Measurements from ENCODE around the gene PTPRE.
A peak's percentile ranks its signal among the peaks of the same experiment; 100 is the strongest.

PTPRE gene

DNA sequence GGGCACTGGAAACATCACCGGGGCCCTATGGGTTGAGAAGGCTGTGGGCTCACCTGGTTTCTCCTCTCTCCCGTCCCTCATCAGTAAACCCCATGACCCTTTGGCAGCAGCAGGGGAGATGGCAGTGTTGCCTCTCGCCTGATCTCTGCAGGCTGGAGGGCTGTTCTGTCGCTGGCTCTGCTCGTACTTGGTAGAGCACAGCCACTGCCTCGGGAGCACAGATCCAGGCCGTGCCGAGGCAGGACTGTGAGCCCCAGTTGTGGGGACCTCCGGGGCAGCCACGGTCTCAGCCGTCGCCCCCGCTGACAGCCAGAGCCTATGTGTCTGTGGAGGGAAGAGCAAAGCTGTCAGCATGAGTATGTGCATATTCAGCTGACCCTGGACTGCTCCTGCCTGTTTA is 94.9 kb downstream of the PTPRE start:
- H3K27ac ChIP-seq (ENCODE audit: extremely low read depth, low read depth, low read length): no peak overlapping the region
- H3K4me1 ChIP-seq (ENCODE audit: control insufficient read depth, insufficient read depth, low read length): no peaks in the 10 kb centered on the region
- H3K9me3 ChIP-seq (ENCODE audit: control insufficient read depth, insufficient read depth, low read depth, low read length): no peaks in the 10 kb centered on the region
- TF ChIP-seq ZNF488 (tag by site-specific recombination; IDR thresholded peaks at IDR 0.05): no peak
- TF ChIP-seq, protein P1, sequence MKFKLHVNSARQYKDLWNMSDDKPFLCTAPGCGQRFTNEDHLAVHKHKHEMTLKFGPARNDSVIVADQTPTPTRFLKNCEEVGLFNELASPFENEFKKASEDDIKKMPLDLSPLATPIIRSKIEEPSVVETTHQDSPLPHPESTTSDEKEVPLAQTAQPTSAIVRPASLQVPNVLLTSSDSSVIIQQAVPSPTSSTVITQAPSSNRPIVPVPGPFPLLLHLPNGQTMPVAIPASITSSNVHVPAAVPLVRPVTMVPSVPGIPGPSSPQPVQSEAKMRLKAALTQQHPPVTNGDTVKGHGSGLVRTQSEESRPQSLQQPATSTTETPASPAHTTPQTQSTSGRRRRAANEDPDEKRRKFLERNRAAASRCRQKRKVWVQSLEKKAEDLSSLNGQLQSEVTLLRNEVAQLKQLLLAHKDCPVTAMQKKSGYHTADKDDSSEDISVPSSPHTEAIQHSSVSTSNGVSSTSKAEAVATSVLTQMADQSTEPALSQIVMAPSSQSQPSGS (tag by site-specific recombination; IDR thresholded peaks at IDR 0.05; ENCODE audit: low read depth): no peak
- ChIA-PET CTCF (interaction anchor here (1.2 kb wide), 1 partner anchor 9 kb away, joined by 5 read pairs; no protein-coding TSS in a partner anchor), POLR2A (no interaction called here)
- no peaks in the 10 kb centered on the region for H3K36me3 ChIP-seq (ENCODE audit: control insufficient read depth in 2 of 2, insufficient read depth in 1 of 2, low read length in 2 of 2)
- H3K4me3 ChIP-seq (ENCODE audit: low read depth, low read length): no peak overlapping the region

DNA sequence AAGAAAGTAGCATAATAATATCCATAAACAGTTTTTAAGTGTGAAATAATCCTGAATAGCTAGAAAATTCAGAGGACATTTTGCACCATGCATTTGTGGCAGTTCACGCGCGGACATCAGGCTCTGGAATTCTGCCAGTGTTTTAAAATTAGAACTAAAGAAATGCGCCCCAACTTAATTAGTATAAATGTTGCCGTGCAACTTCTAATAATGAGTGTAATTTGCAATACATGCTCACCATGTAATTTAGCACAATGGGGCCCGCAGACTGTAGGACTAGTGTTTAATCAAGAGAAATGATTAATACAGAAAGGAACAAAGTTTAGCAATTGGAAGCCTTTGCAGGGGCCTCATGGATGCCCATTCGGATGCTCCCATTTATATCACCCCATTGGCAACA is 96.6 kb downstream of the PTPRE start:
- TF ChIP-seq HOXD13 (CRISPR knock-in tag; IDR thresholded peaks at IDR 0.05; ENCODE audit: borderline replicate concordance): no peak
- POLR2A ChIA-PET: no interaction called here
- Histone ChIP-seq H3K4me3 (ENCODE audit: low read depth, low read length) (no peak overlapping the region), H3K27ac (ENCODE audit: extremely low read depth, low read depth, low read length) (no peak overlapping the region), H3K4me1 (ENCODE audit: control insufficient read depth, insufficient read depth, low read length) (no peaks in the 10 kb centered on the region), H3K9me3 (ENCODE audit: control insufficient read depth, insufficient read depth, low read depth, low read length) (no peaks in the 10 kb centered on the region), H3K36me3 (ENCODE audit: control insufficient read depth in 2 of 2, insufficient read depth in 1 of 2, low read length in 2 of 2) (no peaks in the 10 kb centered on the region)
- CTCF ChIA-PET: no interaction called here

GRCh38 chr10:128005858-128006257 is 99.0 kb downstream of the PTPRE start:
- H3K36me3 ChIP-seq (ENCODE audit: control insufficient read depth in 2 of 2, insufficient read depth in 1 of 2, low read length in 2 of 2): no peaks in the 10 kb centered on the region
- H3K27ac ChIP-seq (ENCODE audit: extremely low read depth, low read depth, low read length): no peak overlapping the region
- no peaks in the 10 kb centered on the region for H3K4me1 ChIP-seq (ENCODE audit: control insufficient read depth, insufficient read depth, low read length)
- POLR2A ChIA-PET: no interaction called here
- H3K9me3 ChIP-seq (ENCODE audit: control insufficient read depth, insufficient read depth, low read depth, low read length): no peaks in the 10 kb centered on the region
- no peak for TF ChIP-seq ZSCAN4 (tag by site-specific recombination; IDR thresholded peaks at IDR 0.05)
- TF ChIP-seq, protein P1 (tag by site-specific recombination; IDR thresholded peaks at IDR 0.05; ENCODE audit: low read depth): peak; percentile 54; the same call in 1 of the 2 replicates
- H3K4me3 ChIP-seq (ENCODE audit: low read depth, low read length): no peak overlapping the region
- CTCF ChIA-PET: no interaction called here

GRCh38 chr10:128007056-128007455 is 100.2 kb downstream of the PTPRE start:
- Histone ChIP-seq H3K4me3 (ENCODE audit: low read depth, low read length) (no peak overlapping the region), H3K9me3 (ENCODE audit: control insufficient read depth, insufficient read depth, low read depth, low read length) (no peaks in the 10 kb centered on the region), H3K36me3 (ENCODE audit: control insufficient read depth in 2 of 2, insufficient read depth in 1 of 2, low read length in 2 of 2) (no peaks in the 10 kb centered on the region), H3K27ac (ENCODE audit: extremely low read depth, low read depth, low read length) (no peak overlapping the region), H3K4me1 (ENCODE audit: control insufficient read depth, insufficient read depth, low read length) (no peaks in the 10 kb centered on the region)
- POLR2A ChIA-PET: no interaction called here
- CTCF ChIA-PET: interaction anchor here (1.1 to 1.5 kb wide), 2 partner anchors 27 to 100 kb away, joined by 4 to 14 read pairs; partner anchors contain the start of gene PTPRE
- no peak for TF ChIP-seq ZNF791 (tag by site-specific recombination; IDR thresholded peaks at IDR 0.05)
- no peak for TF ChIP-seq ZNF544 (tag by site-specific recombination; IDR thresholded peaks at IDR 0.05)
- no peak for TF ChIP-seq ZIC2 (tag by site-specific recombination; IDR thresholded peaks at IDR 0.05)
- TF ChIP-seq ZBTB20 (tag by site-specific recombination; IDR thresholded peaks at IDR 0.05): no peak
- no peak for TF ChIP-seq REPIN1 (tag by site-specific recombination; IDR thresholded peaks at IDR 0.05; ENCODE audit: low read depth)
- no peak for TF ChIP-seq ZNF184 (tag by site-specific recombination; IDR thresholded peaks at IDR 0.05)
- no peak for TF ChIP-seq ZNF510 (tag by site-specific recombination; IDR thresholded peaks at IDR 0.05; ENCODE audit: insufficient replicate concordance)
- no peak for TF ChIP-seq ZNF292 (tag by site-specific recombination; IDR thresholded peaks at IDR 0.05; ENCODE audit: borderline replicate concordance, low read depth)
- no peak for TF ChIP-seq ZNF623 (tag by site-specific recombination; IDR thresholded peaks at IDR 0.05)
- no peak for TF ChIP-seq ZNF366 (tag by site-specific recombination; conservative IDR thresholded peaks at IDR 0.05)
- TF ChIP-seq KLF7 (tag by site-specific recombination; IDR thresholded peaks at IDR 0.05; ENCODE audit: borderline replicate concordance): no peak
- TF ChIP-seq ZNF645 (tag by site-specific recombination; IDR thresholded peaks at IDR 0.05): no peak
- no peak for TF ChIP-seq ZNF629 (tag by site-specific recombination; IDR thresholded peaks at IDR 0.05)
- TF ChIP-seq, protein P2, sequence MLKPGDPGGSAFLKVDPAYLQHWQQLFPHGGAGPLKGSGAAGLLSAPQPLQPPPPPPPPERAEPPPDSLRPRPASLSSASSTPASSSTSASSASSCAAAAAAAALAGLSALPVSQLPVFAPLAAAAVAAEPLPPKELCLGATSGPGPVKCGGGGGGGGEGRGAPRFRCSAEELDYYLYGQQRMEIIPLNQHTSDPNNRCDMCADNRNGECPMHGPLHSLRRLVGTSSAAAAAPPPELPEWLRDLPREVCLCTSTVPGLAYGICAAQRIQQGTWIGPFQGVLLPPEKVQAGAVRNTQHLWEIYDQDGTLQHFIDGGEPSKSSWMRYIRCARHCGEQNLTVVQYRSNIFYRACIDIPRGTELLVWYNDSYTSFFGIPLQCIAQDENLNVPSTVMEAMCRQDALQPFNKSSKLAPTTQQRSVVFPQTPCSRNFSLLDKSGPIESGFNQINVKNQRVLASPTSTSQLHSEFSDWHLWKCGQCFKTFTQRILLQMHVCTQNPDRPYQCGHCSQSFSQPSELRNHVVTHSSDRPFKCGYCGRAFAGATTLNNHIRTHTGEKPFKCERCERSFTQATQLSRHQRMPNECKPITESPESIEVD (tag by site-specific recombination; IDR thresholded peaks at IDR 0.05): no peak
- no peak for TF ChIP-seq ZNF670 (tag by site-specific recombination; IDR thresholded peaks at IDR 0.05; ENCODE audit: low read depth)
- no peak for TF ChIP-seq ZNF423 (tag by site-specific recombination; IDR thresholded peaks at IDR 0.05)
- TF ChIP-seq ZNF561 (tag by site-specific recombination; IDR thresholded peaks at IDR 0.05; ENCODE audit: borderline replicate concordance): no peak
